Measurements from ENCODE around the gene RAB34. TPM values are rescaled to one million over a fixed set of nuclear protein-coding genes. Genes with fewer than 3 reads are reported as not detected.
A peak's percentile ranks its signal among the peaks of the same experiment; 100 is the strongest.

The RAB34 gene
- 10 to 100 TPM in 1 of 2 donors, 1 to 10 TPM in 1; 4.1 to 22.4 TPM for total RNA-seq

- Mint-ChIP-seq H3K9me3 (no peaks in the 10 kb centered on the region), H3K27ac (no peak within 1 kb of the TSS), H3K4me3 (peak within 1 kb of the TSS; percentile 100), H3K4me1 (peaks cover 13% of the 10 kb centered on the region), H3K36me3 (ENCODE audit: low read depth) (peaks cover 34% of the 10 kb centered on the region), H3K27me3 (peaks cover 7% of the 10 kb centered on the region)
- ATAC-seq (replicated peaks), result no peak
Observed at GRCh38 chr17:28717578-28718332, at the start of gene RAB34. RAB34 (minus strand) TSS chr17:28717868; CDS start chr17:28717266, 602 bp downstream.

GRCh38 chr17:28765038-28765437, 47.4 kb upstream of the RAB34 start:
- ATAC-seq (replicated peaks), result no peak
- H3K4me3 Mint-ChIP-seq, result peak overlapping the region; percentile 16
- no peaks in the 10 kb centered on the region for H3K27me3 Mint-ChIP-seq
- peaks cover 26% of the 10 kb centered on the region for H3K4me1 Mint-ChIP-seq
- H3K27ac Mint-ChIP-seq, result peak overlapping the region; percentile 84
- H3K9me3 Mint-ChIP-seq, result no peaks in the 10 kb centered on the region
- peaks cover 85% of the 10 kb centered on the region for H3K36me3 Mint-ChIP-seq (ENCODE audit: low read depth)

GRCh38 chr17:28763804-28764266, 46.2 kb upstream of the RAB34 start:
- Mint-ChIP-seq H3K4me3 (peak overlapping the region; percentile 50), H3K27ac (peak overlapping the region; percentile 70)

GRCh38 chr17:28763137-28763799, 45.6 kb upstream of the RAB34 start:
- H3K36me3 Mint-ChIP-seq (ENCODE audit: low read depth), result peaks cover 90% of the 10 kb centered on the region

More at GRCh38 chr17:28763804-28764266, 46.2 kb upstream of the RAB34 start:
- Mint-ChIP-seq H3K27me3 (no peaks in the 10 kb centered on the region), H3K9me3 (no peaks in the 10 kb centered on the region), H3K4me1 (peaks cover 20% of the 10 kb centered on the region), H3K36me3 (ENCODE audit: low read depth) (peaks cover 90% of the 10 kb centered on the region)
- ATAC-seq (replicated peaks), result peak; percentile 41

GRCh38 chr17:28760601-28761562, 43.2 kb upstream of the RAB34 start:
- Mint-ChIP-seq H3K27ac (peak overlapping the region; percentile 67), H3K4me1 (peaks cover 20% of the 10 kb centered on the region), H3K36me3 (ENCODE audit: low read depth) (peaks cover 94% of the 10 kb centered on the region), H3K9me3 (no peaks in the 10 kb centered on the region), H3K4me3 (peak overlapping the region; percentile 16), H3K27me3 (no peaks in the 10 kb centered on the region)
- ATAC-seq (replicated peaks), result no peak

More at GRCh38 chr17:28763137-28763799, 45.6 kb upstream of the RAB34 start:
- no peaks in the 10 kb centered on the region for H3K27me3 Mint-ChIP-seq
- ATAC-seq (replicated peaks), result peak; percentile 88
- peaks cover 20% of the 10 kb centered on the region for H3K4me1 Mint-ChIP-seq
- peak overlapping the region; percentile 70 for H3K27ac Mint-ChIP-seq
- peak overlapping the region; percentile 50 for H3K4me3 Mint-ChIP-seq
- no peaks in the 10 kb centered on the region for H3K9me3 Mint-ChIP-seq

GRCh38 chr17:28759256-28759865, 41.7 kb upstream of the RAB34 start:
- no peak for ATAC-seq (replicated peaks)

GRCh38 chr17:28758411-28759121, 40.9 kb upstream of the RAB34 start:
- Mint-ChIP-seq H3K36me3 (ENCODE audit: low read depth) (peaks cover 78% of the 10 kb centered on the region), H3K27me3 (no peaks in the 10 kb centered on the region), H3K27ac (no peak overlapping the region), H3K4me1 (peaks cover 9% of the 10 kb centered on the region), H3K9me3 (no peaks in the 10 kb centered on the region), H3K4me3 (no peak overlapping the region)
- no peak for ATAC-seq (replicated peaks)

More at GRCh38 chr17:28759256-28759865, 41.7 kb upstream of the RAB34 start:
- Mint-ChIP-seq H3K4me1 (peaks cover 14% of the 10 kb centered on the region), H3K4me3 (no peak overlapping the region), H3K27ac (no peak overlapping the region), H3K9me3 (no peaks in the 10 kb centered on the region), H3K36me3 (ENCODE audit: low read depth) (peaks cover 83% of the 10 kb centered on the region), H3K27me3 (no peaks in the 10 kb centered on the region)

- peaks cover 73% of the 10 kb centered on the region for H3K36me3 Mint-ChIP-seq (ENCODE audit: low read depth)
- H3K27me3 Mint-ChIP-seq, result no peaks in the 10 kb centered on the region
- no peak for ATAC-seq (replicated peaks)
- peaks cover under 1% of the 10 kb centered on the region for H3K4me1 Mint-ChIP-seq
- no peak overlapping the region for H3K4me3 Mint-ChIP-seq
- peak overlapping the region; percentile 32 for H3K27ac Mint-ChIP-seq
- H3K9me3 Mint-ChIP-seq, result no peaks in the 10 kb centered on the region
Observed at GRCh38 chr17:28756049-28756804, 38.6 kb upstream of the RAB34 start.

- Mint-ChIP-seq H3K4me3 (no peak overlapping the region), H3K4me1 (no peaks in the 10 kb centered on the region), H3K36me3 (ENCODE audit: low read depth) (peaks cover 73% of the 10 kb centered on the region), H3K27me3 (no peaks in the 10 kb centered on the region), H3K27ac (peak overlapping the region; percentile 32), H3K9me3 (no peaks in the 10 kb centered on the region)
- ATAC-seq (replicated peaks), result no peak
Observed at GRCh38 chr17:28755486-28755885, 37.8 kb upstream of the RAB34 start.

GRCh38 chr17:28751600-28752366, 34.1 kb upstream of the RAB34 start:
- Mint-ChIP-seq H3K9me3 (no peaks in the 10 kb centered on the region), H3K36me3 (ENCODE audit: low read depth) (peaks cover 73% of the 10 kb centered on the region), H3K4me3 (no peak overlapping the region), H3K4me1 (peaks cover 8% of the 10 kb centered on the region), H3K27ac (no peak overlapping the region), H3K27me3 (no peaks in the 10 kb centered on the region)
- ATAC-seq (replicated peaks), result no peak

- no peak overlapping the region for H3K27ac Mint-ChIP-seq
- peak overlapping the region; percentile 82 for H3K4me3 Mint-ChIP-seq
- peaks cover 75% of the 10 kb centered on the region for H3K36me3 Mint-ChIP-seq (ENCODE audit: low read depth)
- no peaks in the 10 kb centered on the region for H3K27me3 Mint-ChIP-seq
- H3K9me3 Mint-ChIP-seq, result no peaks in the 10 kb centered on the region
- peak; percentile 86 for ATAC-seq (replicated peaks)
- peaks cover 8% of the 10 kb centered on the region for H3K4me1 Mint-ChIP-seq
Observed at GRCh38 chr17:28750178-28751047, 32.7 kb upstream of the RAB34 start.

Measured in activated T-helper 17 cell treated with anti-CD3 and anti-CD28 coated beads, Interleukin-2, amount 50 U/mL, for 72 hours (primary cell).